Chondrocyte (in vitro differentiated cells): ENCODE measurements around the gene ATP8B1. TPM values are rescaled to one million over a fixed set of nuclear protein-coding genes. Genes with fewer than 3 reads are reported as not detected.

Source experiments
- DNase-seq: peaks from one replicate; pipeline ENCODE4 v3.0.0; 2021; ENCODE audit warnings: mixed read lengths, low spot score
- H3K27ac Mint-ChIP-seq: one replicate; pipeline ENCODE4 v1.8.0; 2021; ENCODE audit warnings: mild to moderate bottlenecking, moderate library complexity, mixed read lengths; ENCODE audit not compliant: unreplicated experiment
- H3K27me3 Mint-ChIP-seq: 2 replicates; pipeline ENCODE4 v1.8.0; 2021; ENCODE audit warnings: low read depth, mixed read lengths
- H3K36me3 Mint-ChIP-seq: 2 replicates; pipeline ENCODE4 v1.8.0; 2021; ENCODE audit warnings: low read depth, mixed read lengths
- H3K4me1 Mint-ChIP-seq: 2 replicates; pipeline ENCODE4 v1.8.0; 2021; ENCODE audit warnings: low read depth, mild to moderate bottlenecking, mixed read lengths
- H3K4me3 Mint-ChIP-seq: one replicate; pipeline ENCODE4 v1.8.0; 2021; ENCODE audit warnings: mild to moderate bottlenecking, moderate library complexity, mixed read lengths; ENCODE audit not compliant: unreplicated experiment
- H3K9me3 Mint-ChIP-seq: 2 replicates; pipeline ENCODE4 v1.8.0; 2021; ENCODE audit warnings: low read depth, mixed read lengths
- CTCF ChIP-seq: fragments of 200-600 bp; sonication (generic); IDR thresholded peaks from 2 replicates; pipeline ENCODE4 v1.5.0; 2021; ENCODE audit warnings: antibody characterized with exemption, mild to moderate bottlenecking, moderate library complexity
- total RNA-seq: library from RNA; stranded (reverse); gene quantifications from 3 replicates; pipeline ENCODE4 v1.2.1, GENCODE V29; 2021

Gene ATP8B1
- total RNA-seq, 1 donor from 2014 or later: 35.4 TPM

- DNase-seq: no peak
- no peak for TF ChIP-seq CTCF
- Mint-ChIP-seq H3K36me3 (peaks cover 6% of the 10 kb centered on the region), H3K27ac (peak overlapping the region; percentile 13), H3K27me3 (no peaks in the 10 kb centered on the region), H3K4me1 (peaks cover 61% of the 10 kb centered on the region), H3K9me3 (peaks cover 14% of the 10 kb centered on the region), H3K4me3 (no peak overlapping the region)
These were observed 8.5 kb upstream of the ATP8B1 start for GRCh38 chr18:57811477-57812125.

- no peak for DNase-seq
- Mint-ChIP-seq H3K4me3 (no peak overlapping the region), H3K36me3 (peaks cover 6% of the 10 kb centered on the region), H3K27me3 (no peaks in the 10 kb centered on the region), H3K9me3 (peaks cover 14% of the 10 kb centered on the region), H3K4me1 (peaks cover 62% of the 10 kb centered on the region), H3K27ac (peak overlapping the region; percentile 97)
- TF ChIP-seq CTCF: no peak
These were observed 6.1 kb upstream of the ATP8B1 start for GRCh38 chr18:57809190-57809589.

- Mint-ChIP-seq H3K27ac (peak overlapping the region; percentile 97), H3K4me3 (no peak overlapping the region), H3K9me3 (peaks cover 5% of the 10 kb centered on the region), H3K36me3 (no peaks in the 10 kb centered on the region), H3K4me1 (peaks cover 58% of the 10 kb centered on the region), H3K27me3 (no peaks in the 10 kb centered on the region)
- TF ChIP-seq CTCF: peak; percentile 17
- DNase-seq: no peak
These were observed 4.4 kb upstream of the ATP8B1 start for GRCh38 chr18:57807336-57808117.

- H3K27ac Mint-ChIP-seq: peak overlapping the region; percentile 97
- no peak for DNase-seq
- H3K9me3 Mint-ChIP-seq: peaks cover 5% of the 10 kb centered on the region
- no peak for TF ChIP-seq CTCF
- H3K36me3 Mint-ChIP-seq: no peaks in the 10 kb centered on the region
- H3K4me3 Mint-ChIP-seq: no peak overlapping the region
- no peaks in the 10 kb centered on the region for H3K27me3 Mint-ChIP-seq
- H3K4me1 Mint-ChIP-seq: peaks cover 57% of the 10 kb centered on the region
These were observed 3.8 kb upstream of the ATP8B1 start for GRCh38 chr18:57806978-57807285.

GRCh38 chr18:57806201-57806977 lies 3.3 kb upstream of the ATP8B1 start:
- Mint-ChIP-seq H3K27me3 (no peaks in the 10 kb centered on the region), H3K4me1 (peaks cover 55% of the 10 kb centered on the region), H3K27ac (peak overlapping the region; percentile 97), H3K36me3 (no peaks in the 10 kb centered on the region), H3K4me3 (no peak overlapping the region), H3K9me3 (peaks cover 3% of the 10 kb centered on the region)
- TF ChIP-seq CTCF: no peak
- DNase-seq: no peak
